ENCODE results near the gene ITK.

DNA sequence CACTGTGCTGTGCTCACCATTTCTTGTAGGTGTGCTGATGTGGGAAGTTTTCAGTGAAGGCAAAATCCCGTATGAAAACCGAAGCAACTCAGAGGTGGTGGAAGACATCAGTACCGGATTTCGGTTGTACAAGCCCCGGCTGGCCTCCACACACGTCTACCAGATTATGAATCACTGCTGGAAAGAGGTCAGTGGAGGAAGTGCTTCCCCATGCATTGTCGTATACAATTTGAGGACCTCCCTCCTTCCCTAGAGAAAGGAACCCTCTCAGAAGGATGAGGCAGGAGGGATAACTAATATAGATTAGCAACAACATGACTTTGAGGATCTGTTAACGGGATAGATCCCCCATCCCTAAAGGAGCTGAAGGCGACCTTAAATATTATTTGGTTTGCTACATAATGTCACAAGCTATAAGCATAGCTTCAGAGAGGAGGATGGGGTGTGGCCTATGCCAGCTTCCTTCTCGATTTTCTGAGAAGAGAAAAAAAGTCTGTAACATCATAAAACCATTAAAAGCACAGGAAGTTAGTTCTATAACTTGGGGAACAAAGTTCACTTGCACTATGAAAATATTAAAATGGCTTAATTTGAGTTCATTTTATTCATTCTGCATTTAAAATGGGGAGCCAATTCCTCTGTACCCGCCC is 68.3 kb downstream of the ITK start:
- TF ChIP-seq POLR2A (IDR thresholded peaks at IDR 0.05) = no peak
- TF ChIP-seq, protein P1, sequence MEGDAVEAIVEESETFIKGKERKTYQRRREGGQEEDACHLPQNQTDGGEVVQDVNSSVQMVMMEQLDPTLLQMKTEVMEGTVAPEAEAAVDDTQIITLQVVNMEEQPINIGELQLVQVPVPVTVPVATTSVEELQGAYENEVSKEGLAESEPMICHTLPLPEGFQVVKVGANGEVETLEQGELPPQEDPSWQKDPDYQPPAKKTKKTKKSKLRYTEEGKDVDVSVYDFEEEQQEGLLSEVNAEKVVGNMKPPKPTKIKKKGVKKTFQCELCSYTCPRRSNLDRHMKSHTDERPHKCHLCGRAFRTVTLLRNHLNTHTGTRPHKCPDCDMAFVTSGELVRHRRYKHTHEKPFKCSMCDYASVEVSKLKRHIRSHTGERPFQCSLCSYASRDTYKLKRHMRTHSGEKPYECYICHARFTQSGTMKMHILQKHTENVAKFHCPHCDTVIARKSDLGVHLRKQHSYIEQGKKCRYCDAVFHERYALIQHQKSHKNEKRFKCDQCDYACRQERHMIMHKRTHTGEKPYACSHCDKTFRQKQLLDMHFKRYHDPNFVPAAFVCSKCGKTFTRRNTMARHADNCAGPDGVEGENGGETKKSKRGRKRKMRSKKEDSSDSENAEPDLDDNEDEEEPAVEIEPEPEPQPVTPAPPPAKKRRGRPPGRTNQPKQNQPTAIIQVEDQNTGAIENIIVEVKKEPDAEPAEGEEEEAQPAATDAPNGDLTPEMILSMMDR (IDR thresholded peaks at IDR 0.05 in 8 of 11, conservative IDR thresholded peaks at IDR 0.05 in 3 of 11) = no peak

Data from spleen (tissue), 7 donors.